Activated naive CD4-positive, alpha-beta T cell treated with anti-CD3 and anti-CD28 coated beads, Interleukin-2, amount 50 U/mL, for 72 hours (primary cell): Measurements from ENCODE around the gene YLPM1. TPM values are rescaled to one million over a fixed set of nuclear protein-coding genes. Genes with fewer than 3 reads are reported as not detected.

Source experiments
- ATAC-seq, 2 donors: fragments of 150-1000 bp; cut with Tn5 transposase; 2 replicates each; pipeline ENCODE4 v1.10.0; 2021; ENCODE audit warnings: mild to moderate bottlenecking in 2 of 2, moderate library complexity in 2 of 2
- DNase-seq, 2 donors: peaks; one replicate each; pipeline ENCODE4 v3.0.0; 2021 to 2022; ENCODE audit warnings: low spot score in 2 of 2
- H3K27ac Mint-ChIP-seq, 2 donors: one replicate each; pipeline ENCODE4 v1.8.0; 2022; ENCODE audit warnings: mild to moderate bottlenecking in 2 of 2, mixed read lengths in 2 of 2
- H3K36me3 Mint-ChIP-seq, 2 donors: one replicate each; pipeline ENCODE4 v1.8.0; 2022; ENCODE audit warnings: mixed read lengths in 2 of 2
- H3K9me3 Mint-ChIP-seq, 2 donors: one replicate each; pipeline ENCODE4 v1.8.0; 2022; ENCODE audit warnings: mixed read lengths in 2 of 2
- total RNA-seq, 2 donors: library from RNA; stranded (reverse); gene quantifications; one replicate each; pipeline ENCODE4 v1.2.3, GENCODE V29; 2022

The YLPM1 gene
- total RNA-seq, 2 donors from 2014 or later = 53.0 to 73.9 TPM

DNA sequence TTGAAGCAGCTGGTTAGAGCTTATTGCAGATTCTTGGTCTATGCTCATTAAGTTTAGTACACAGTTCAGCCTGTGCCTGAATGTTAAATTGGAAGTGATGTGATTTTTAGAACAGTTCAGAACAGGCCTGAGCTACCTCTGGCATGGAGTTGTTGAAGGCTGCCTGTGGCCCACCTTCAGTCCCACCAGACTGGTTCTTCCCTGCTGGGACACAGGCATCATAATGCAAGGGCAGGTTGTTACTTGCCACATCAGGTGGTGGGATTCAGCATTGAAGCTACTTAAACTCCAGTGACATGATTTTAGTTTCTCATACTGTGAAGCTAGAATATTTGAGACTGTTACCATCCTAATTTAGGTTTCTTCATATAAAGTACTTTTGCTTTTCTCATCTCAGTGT lies 63.5 kb downstream of the YLPM1 start:
- no peak overlapping the region for H3K27ac Mint-ChIP-seq
- peaks cover 15 to 27% of the 10 kb centered on the region in 2 donors for H3K36me3 Mint-ChIP-seq
- ATAC-seq (no peak), DNase-seq (no peak)
- no peaks in the 10 kb centered on the region for H3K9me3 Mint-ChIP-seq

DNA sequence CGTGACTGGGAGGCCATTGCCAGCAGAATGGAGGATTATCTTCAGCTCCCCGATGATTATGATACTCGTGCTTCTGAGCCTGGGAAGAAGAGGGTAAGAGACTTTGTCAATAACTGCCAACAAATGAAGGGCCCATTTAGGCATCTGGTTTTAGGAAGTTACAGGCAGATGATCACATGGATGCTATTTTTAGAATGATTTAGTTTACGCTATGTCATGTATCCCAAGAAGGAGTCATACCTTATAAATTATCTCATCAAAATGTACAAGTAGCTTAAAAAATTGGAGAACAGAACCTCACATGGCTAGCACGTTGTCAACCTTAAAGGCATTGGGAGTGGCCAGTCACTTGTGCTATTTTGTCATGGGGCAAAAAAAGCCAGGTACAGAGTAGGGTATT lies 66.1 kb downstream of the YLPM1 start:
- DNase-seq (no peak), ATAC-seq (no peak)
- no peaks in the 10 kb centered on the region for H3K9me3 Mint-ChIP-seq
- peaks cover 15 to 27% of the 10 kb centered on the region in 2 donors for H3K36me3 Mint-ChIP-seq
- peak overlapping the region in 1 of 2 donors; percentile 88 for H3K27ac Mint-ChIP-seq

DNA sequence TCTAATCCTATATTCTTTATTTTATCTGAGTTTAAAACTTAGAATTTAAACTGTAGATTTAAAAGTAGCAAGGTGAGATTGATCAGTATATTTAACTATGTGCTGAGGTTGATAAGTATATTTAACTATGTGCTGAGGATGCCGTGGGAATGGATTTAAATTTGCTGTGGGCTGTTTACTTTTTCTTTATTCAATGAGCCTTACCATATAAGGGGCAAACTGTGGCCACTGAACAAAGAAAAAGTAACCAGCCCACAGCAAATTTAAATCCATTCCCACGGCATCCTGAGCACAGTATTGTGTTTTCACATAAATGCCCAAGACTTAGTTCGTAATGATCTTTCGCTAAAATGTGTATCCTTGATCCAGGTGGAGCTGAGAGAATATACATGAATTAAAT lies 69.7 kb downstream of the YLPM1 start:
- DNase-seq (no peak), ATAC-seq (no peak)
- Mint-ChIP-seq H3K9me3 (no peaks in the 10 kb centered on the region), H3K36me3 (peaks cover 15 to 31% of the 10 kb centered on the region in 2 donors), H3K27ac (no peak overlapping the region)

DNA sequence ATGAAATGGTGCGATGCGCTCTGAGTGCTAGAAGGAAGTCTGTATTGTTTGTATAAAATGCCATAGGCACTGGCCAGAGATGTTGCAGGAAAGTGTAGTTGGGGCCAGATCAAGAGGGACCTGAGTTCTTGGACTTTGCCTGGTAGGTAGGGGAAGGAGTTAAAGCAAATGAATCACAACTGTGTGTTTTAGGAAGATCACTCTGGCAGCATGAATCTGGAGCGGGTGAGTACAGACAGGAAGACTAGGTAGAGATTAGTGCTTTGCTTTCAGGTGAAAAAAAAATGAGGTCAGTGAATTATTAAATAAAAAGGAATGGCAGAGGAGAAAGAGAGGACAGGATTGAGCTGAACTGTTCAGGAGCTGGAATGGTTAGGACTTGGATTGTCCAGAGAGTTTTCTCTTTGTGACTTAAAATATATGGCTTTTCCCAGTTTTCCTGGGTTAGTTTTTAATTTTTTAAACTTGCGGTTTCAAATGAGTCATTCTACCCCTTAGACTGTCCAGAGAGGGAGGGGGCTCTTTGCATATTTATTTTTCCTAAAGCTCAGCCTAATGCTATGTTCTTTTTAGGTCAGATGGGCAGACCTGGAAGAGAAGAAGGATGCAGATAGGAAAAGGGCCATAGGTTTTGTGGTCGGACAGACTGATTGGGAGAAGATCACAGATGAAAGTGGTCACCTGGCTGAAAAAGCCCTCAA lies 71.7 kb downstream of the YLPM1 start:
- Mint-ChIP-seq H3K27ac (peak overlapping the region; percentile 37 to 46), H3K9me3 (no peaks in the 10 kb centered on the region), H3K36me3 (peaks cover 8 to 20% of the 10 kb centered on the region in 2 donors)
- DNase-seq (no peak), ATAC-seq (no peak)

DNA sequence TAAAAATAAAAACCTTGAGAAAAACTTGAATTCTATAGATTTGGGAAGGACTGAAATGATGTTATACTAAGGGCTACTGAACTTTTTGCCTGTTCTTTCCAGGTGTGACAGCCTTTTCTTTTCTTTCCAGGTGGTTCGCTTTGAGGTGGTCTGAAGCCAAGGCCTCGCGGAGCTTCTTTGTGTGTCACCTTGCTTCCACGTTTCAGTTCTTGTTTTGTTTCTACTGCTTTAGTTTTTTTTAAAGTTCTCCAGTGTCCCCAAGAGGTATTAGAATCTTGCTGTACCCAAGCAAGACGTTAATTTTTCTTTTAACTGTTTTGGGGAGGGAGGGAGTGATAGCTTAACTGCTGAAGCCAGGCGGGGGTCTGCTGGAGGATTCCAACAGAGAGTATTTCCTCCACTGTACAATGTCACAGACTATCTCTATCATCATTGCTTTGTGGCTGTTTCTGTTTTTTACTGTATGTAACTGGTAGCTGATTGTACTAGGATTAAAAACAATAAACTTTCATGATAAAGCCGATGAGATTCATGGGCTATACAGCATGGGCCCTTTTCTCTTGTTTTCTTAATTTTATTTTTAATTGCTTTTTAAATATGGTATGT lies 72.6 kb downstream of the YLPM1 start:
- H3K9me3 Mint-ChIP-seq = no peaks in the 10 kb centered on the region
- peak overlapping the region; percentile 46 to 57 for H3K27ac Mint-ChIP-seq
- ATAC-seq (peak; percentile 29 to 66), DNase-seq (no peak)
- H3K36me3 Mint-ChIP-seq = peaks cover 5 to 11% of the 10 kb centered on the region in 2 donors

DNA sequence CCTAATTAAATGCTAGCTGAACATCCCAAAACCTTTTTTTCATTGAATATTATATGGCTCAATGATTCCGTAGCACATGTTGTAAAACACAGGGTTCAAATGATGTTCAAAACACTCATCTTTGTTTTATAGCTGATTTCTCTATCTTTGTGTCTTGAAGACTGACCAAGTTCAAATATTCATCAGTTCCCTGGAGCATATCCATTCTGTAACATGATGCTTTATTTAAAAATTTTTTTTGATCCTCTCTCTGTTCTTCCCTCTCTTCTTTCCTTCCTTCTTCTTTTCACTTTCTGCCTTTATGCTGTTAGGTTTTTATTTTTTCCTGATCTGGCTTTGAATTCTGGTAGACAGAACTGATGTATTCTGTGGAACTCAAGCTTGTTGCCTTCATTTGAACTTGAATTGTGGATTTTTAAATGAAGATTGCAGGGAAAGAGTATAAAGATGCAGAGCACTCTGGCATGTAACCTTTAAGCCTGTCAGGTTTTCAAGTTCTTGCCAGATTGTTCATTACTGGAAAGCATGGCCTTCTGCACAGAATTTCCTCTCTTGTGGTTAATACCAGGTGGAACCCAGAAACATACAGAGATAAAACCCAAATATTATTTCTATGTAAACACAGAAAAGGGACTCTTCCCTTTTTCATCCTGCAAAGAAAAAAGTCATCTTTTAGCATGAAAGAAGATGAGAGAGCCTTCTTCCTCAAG lies 73.3 kb downstream of the YLPM1 start:
- Mint-ChIP-seq H3K27ac (peak overlapping the region; percentile 10 to 46), H3K36me3 (peaks cover 5 to 11% of the 10 kb centered on the region in 2 donors), H3K9me3 (no peaks in the 10 kb centered on the region)
- DNase-seq = no peak
- ATAC-seq = no peak

DNA sequence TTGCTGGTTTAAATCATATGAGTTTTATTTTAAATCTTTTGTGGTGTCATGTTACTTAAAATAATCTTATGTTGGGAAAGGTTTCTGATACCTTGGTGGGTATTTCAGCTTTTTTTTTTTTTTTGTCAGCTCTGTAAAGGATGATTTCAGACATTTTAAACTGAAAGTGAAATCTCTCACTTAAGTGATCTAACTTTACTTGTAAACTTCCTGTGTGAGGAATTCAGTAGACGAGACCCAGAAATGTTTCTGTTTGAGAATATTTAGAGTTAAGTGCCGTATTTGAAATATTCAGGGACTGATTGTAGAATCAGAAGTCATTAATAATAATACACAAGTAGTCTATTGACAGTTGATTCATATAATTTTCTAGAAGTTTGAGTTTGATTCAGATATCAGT lies 75.0 kb downstream of the YLPM1 start:
- Mint-ChIP-seq H3K9me3 (no peaks in the 10 kb centered on the region), H3K27ac (peak overlapping the region; percentile 46 to 53), H3K36me3 (peaks cover 5 to 11% of the 10 kb centered on the region in 2 donors)
- ATAC-seq = no peak
- DNase-seq = no peak

DNA sequence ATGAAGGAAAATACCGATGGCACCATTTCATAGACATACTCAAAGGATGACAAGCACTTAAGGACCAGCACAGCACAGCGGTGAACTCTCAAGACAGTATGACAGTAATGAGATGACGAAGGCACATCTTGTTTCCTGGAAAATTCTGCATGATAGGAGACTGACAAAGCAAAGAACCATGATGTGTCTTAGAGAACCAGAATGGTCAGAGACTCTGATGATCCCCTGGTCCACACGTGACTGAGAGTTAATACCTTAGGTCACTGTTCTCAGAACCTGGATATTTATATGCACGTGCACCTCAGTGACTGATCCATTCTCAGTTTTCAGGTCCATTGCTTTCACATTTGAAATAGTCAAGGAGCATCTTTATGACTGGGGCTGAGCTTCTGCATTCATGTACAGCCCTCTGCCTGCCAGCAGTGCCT lies 77.5 kb downstream of the YLPM1 start:
- H3K27ac Mint-ChIP-seq = peak overlapping the region in 1 of 2 donors; percentile 83
- H3K9me3 Mint-ChIP-seq = no peaks in the 10 kb centered on the region
- DNase-seq = no peak
- peak; percentile 49 to 53 for ATAC-seq
- peaks cover 5 to 11% of the 10 kb centered on the region in 2 donors for H3K36me3 Mint-ChIP-seq

DNA sequence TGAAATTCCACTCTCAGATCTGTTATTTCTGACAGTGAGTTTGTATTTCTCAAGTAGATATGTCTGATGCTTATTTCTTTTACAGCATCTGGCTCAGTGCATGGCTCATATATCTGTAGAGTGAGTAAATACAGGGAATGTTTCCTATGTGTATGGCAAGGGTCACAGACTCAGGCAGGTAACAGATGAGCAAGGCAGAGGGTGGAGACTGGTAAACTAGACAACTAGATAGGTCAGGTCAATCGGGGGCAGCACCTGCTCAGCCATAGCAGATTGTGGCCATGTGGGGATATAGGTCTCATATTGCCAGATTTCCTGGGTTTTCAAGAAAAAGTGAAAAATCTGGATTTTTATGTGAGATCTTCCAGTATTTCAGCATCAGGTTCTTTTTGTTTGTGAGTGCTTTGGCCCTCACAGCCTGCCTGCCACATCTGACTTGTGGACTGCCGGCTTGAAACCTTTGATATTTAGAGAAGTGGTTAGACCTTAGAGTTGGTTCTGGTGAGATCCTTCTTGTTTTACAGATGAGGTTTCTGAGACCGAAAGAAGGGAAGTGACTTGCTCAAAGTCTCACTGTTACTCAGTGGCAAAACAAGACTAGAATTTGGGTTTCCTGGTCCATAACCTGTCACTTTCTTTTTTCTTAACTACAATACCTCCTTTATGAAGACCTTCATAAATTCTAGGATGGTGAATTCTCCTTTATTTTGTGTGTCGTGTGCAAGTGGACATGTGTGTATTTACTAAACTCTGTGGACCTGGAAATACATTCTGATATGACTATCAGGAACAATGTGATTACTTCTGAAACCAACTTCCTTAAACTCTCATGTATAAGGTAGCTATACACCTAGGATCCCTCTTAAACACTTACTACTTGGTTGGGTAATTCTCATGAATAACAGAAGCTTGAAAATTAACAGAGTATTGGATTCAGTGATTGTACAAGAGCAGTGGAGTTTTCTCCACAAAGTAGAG lies 78.4 kb downstream of the YLPM1 start:
- H3K36me3 Mint-ChIP-seq = peaks cover 5 to 10% of the 10 kb centered on the region in 2 donors
- ATAC-seq = peak; percentile 86 to 89
- no peaks in the 10 kb centered on the region for H3K9me3 Mint-ChIP-seq
- peak overlapping the region; percentile 50 to 83 for H3K27ac Mint-ChIP-seq
- DNase-seq = peak in 1 of 2 donors; percentile 39

DNA sequence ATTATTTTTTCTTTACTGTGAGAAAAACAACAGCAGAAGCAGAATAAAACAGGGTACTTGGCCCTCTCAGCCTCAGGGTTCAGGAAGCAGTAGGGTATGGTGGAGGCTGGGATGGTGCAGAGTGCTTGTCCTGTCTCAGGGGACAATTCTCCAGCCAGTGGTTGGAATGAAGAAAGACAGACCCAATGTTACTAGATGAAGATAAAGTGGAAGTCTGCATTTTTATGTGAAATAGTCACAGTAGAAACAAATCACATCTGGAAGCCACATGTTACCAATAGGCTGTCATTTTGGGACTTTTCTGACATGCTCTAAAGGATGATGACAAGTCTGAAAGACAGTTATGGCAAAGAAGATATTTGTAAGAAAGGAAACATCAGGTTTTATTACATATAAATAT lies 80.5 kb downstream of the YLPM1 start:
- H3K27ac Mint-ChIP-seq = peak overlapping the region in 1 of 2 donors; percentile 62
- DNase-seq = no peak

DNA sequence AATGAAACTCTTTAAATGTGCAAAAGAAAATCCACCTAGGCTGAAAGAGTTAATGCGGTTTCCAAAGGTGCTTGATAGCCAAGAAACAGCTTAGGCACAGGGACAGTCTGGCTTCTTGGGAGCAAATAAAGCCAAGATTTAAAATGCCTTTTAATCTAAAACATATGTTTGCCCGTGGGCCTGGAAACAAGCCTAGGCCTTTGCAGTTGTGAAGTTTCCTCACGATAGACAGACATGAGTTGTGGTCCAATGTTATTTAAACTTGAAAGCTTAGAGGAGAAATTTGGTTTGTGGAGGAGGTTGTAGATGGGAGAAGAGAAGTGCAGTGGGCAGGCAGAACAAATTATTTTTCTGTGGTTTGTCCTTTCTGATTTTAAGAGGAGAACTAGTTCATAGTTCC lies 83.1 kb downstream of the YLPM1 start:
- H3K9me3 Mint-ChIP-seq = no peaks in the 10 kb centered on the region
- no peak for DNase-seq
- H3K27ac Mint-ChIP-seq = no peak overlapping the region
- no peaks in the 10 kb centered on the region for H3K36me3 Mint-ChIP-seq
- ATAC-seq = no peak

More for the DNA sequence above, 80.5 kb downstream of the YLPM1 start:
- no peak for ATAC-seq
- no peaks in the 10 kb centered on the region for H3K9me3 Mint-ChIP-seq
- peaks cover 0 to 5% of the 10 kb centered on the region in 2 donors for H3K36me3 Mint-ChIP-seq

DNA sequence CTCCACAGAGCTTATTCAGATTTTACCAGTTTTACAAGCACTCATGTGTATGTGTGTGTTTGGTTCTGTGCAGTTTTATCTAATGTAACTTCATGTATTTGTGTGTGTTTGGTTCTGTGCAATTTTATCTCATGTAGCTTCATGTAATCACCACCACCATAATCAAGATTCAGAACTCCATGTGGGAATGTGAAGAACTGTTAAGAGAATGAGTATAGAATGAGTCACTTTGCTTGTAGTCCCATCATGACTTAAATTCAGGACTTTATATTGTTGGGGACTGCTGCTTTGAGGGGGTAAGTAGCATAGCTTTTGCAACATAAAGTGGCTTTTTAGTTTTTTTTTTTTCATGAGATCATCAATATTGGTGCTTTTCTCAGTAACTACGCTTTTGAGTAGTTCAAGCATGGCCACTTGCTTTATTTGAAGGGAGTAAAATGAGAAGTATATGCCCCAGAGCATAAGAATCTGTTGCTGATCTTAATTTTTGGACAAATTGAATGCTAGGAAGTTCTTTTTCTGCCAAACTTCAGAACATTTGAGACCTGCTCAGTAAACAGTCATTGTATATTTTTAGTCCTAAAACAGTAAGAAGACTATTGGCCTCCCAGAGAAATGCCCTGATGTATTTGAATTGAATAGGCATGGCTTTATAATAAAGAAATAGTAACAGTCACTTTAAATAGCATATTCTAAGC lies 84.0 kb downstream of the YLPM1 start:
- DNase-seq (no peak), ATAC-seq (no peak)
- Mint-ChIP-seq H3K36me3 (no peaks in the 10 kb centered on the region), H3K27ac (no peak overlapping the region), H3K9me3 (no peaks in the 10 kb centered on the region)

DNA sequence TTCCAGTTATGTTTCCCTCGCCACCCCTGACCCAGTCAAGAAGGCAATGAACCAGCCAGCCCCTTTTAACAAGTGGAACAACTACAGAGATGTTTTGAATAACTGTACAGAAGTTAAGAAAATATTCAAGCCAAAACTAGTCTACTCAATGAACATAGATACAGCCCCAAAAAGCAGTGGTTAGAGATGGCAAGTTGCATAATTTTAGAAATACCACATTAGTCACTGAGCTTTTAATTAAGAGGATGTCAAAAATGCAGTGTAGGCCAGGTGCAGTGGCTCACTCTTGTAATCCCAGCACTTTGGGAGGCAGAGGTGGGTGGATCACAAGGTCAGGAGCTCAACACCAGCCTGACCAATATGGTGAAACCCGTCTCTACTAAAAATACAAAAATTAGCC lies 85.7 kb downstream of the YLPM1 start:
- H3K36me3 Mint-ChIP-seq = no peaks in the 10 kb centered on the region
- no peak overlapping the region for H3K27ac Mint-ChIP-seq
- H3K9me3 Mint-ChIP-seq = no peaks in the 10 kb centered on the region
- DNase-seq (no peak), ATAC-seq (no peak)

DNA sequence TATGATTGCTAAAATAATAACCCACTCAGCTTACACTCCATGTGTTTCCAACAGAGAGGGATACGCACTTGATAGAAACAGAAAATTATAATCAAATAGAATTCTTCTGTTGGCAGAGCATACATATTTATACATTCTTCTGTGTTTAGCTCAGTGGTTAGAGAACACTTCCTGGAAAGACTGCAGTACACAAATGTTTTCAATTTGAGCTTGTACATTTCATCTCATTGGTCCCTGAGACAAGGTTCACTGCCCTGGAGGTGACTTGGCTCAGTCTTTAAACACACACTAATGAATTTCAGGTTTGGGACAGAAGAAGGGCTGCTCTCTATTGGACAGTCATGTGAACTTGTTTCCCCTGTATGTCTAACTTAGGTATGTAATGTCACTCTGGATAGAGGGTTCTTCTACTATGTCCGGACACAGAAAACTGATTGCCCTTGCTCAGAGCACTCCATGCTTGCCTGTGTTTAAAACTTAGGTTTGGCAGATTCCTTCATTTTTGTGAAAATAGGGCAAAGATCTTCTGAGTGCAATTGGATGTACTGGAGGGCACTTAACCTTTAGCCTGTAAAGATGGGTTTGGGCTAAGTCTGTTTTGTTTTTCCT lies 89.9 kb downstream of the YLPM1 start:
- no peak for DNase-seq
- Mint-ChIP-seq H3K9me3 (no peaks in the 10 kb centered on the region), H3K36me3 (no peaks in the 10 kb centered on the region), H3K27ac (no peak overlapping the region)
- no peak for ATAC-seq

DNA sequence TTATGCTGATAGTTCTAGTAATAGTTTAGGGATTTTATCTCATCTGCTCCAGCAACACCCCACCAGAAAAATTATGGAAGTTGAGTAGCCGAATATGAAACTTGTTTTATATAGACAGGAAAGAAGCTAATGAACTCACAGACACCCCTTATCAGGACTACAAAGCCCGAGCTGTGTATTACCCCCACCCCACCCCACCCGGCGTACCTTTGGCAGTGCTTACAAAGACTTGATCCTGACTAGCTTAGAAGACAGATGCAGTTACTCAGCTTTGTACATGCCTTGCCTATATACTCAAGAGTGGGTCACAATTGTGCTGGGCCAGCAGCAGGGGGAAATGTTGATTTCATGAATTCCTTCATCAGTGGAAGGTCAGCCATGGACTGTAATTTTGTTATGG lies 90.5 kb downstream of the YLPM1 start:
- Mint-ChIP-seq H3K27ac (no peak overlapping the region), H3K36me3 (no peaks in the 10 kb centered on the region), H3K9me3 (no peaks in the 10 kb centered on the region)
- no peak for ATAC-seq
- DNase-seq = no peak
